Fibroblast of skin of scalp (primary cell): Measurements from ENCODE around the gene NOL3.

ENCODE experiments used
- DNase-seq: peaks from one replicate; pipeline ENCODE4 v3.0.0-alpha.2; 2013

Gene NOL3

DNA sequence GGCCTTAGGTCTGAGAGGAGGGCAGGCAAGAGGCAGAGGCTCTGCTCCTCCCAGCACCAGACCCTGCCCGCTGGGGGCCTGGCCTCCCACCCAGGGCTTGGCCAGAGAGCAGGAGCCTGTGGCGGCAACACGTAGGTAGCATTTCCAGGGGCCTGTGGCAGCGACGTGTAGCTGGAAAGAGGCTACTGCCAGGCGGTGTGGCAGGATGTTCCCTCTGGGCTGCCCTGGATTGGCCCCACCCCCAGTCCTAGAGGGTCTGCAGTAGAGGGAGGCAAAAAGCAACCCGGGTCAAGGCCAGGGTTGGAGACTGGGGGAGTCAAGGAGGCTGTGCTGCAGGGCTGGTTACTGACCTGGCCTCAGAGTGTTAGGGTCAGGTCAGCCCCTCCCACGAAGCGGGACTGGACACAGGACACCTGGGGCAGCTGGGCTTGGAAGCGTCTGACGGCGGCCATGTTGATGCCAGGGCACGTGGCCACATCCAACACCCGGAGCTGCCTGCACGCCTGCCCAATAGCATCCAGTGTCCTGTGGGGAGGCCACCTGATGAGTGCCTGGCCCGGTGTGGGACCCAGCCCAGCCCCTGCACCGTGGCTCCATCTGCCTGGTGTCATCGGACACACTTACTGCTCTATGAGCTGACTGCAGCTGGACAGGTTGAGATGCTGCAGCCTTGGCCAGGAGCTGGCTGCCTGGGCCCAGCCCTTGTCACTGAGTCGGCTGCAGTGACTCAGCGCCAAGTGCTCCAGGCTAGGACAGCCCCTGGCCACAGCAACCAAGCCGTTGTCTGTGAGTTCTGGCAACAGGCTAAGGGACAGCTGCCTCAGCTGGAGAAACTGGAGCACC, 37.1 kb downstream of the NOL3 start:
- peak; percentile 34 for DNase-seq

GRCh38 chr16:67208154-67208896, 38.0 kb downstream of the NOL3 start:
- no peak for DNase-seq

GRCh38 chr16:67209565-67209964, 39.2 kb downstream of the NOL3 start:
- no peak for DNase-seq

GRCh38 chr16:67210069-67210937, 40.0 kb downstream of the NOL3 start:
- no peak for DNase-seq

DNA sequence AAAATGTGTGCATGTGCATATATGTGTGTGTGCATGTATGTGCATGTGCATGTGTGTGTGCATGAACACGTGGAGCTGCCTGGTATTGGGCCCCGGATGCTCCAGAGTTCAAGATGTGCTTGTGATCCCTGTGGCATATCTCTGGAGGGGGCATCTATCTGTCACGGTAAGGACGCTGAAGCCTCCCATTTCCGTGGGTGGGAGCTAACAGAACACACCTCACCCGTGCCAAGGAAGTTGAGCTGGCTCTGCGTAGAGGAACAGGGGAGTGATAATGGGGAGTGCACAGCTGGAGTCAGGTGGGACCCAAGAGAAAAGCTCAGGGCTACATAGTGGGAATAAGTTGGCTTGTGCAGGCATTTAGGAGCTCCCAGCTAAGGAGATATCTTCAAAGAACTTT, 41.3 kb downstream of the NOL3 start:
- no peak for DNase-seq

GRCh38 chr16:67212766-67213165, 42.4 kb downstream of the NOL3 start:
- no peak for DNase-seq

DNA sequence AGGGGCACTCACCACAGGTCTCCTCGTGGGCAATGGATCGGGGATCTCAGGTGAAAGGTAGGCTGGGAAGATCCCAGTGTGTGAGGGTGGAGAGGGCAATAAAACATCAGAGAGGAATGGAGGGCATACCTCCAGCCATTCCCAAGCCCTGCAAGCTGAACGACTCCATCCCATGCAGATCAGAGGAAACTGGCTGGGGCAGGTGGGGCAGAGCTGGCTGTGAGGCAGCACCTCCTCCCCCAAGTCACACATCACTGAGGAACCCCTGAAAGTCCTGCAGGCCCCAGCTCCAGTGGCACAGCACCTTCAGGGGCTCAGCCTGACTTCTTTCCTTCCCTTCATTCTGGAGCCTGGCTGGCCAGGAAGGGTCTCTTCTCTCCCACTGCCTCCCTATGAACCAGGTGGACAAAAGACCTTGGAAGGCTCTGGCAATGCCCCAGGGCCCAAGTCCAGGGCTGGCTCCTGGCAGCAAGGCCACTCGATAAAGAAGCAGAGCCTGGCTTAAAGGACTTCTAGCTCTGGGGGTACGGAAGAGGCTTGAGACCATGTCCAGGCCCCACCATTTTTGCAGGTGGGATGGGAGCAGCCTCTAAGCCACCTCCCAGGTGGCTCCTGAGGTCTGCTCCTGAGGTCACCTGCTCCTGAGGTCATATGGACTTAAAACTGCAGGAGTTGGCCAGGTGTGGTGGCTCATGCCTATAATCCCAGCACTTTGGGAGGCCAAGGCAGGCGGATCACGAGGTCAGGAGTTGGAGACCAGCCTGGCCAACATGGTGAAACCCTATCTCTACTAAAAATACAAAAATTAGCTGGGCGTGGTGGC, 43.1 kb downstream of the NOL3 start:
- no peak for DNase-seq

DNA sequence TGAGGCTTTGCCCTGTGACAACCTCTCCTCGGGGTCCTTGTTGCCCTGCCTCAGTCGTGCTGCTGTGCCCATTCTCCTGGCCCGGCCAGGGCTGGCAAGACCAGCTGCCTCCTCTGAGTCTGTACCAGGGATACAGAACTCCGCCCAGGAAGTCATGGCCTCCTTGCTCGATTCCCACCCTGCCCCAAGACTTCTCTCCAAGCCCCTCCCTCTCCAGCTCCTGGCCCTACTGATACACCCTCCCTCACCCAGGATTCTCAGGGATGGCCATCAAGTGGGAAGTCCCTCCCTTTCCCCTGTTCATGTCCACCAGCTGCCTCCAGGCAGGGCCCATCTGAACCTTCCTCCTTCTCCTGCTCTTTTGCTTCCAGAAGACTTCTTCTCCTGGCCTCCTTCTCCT, 45.4 kb downstream of the NOL3 start:
- DNase-seq = no peak

DNA sequence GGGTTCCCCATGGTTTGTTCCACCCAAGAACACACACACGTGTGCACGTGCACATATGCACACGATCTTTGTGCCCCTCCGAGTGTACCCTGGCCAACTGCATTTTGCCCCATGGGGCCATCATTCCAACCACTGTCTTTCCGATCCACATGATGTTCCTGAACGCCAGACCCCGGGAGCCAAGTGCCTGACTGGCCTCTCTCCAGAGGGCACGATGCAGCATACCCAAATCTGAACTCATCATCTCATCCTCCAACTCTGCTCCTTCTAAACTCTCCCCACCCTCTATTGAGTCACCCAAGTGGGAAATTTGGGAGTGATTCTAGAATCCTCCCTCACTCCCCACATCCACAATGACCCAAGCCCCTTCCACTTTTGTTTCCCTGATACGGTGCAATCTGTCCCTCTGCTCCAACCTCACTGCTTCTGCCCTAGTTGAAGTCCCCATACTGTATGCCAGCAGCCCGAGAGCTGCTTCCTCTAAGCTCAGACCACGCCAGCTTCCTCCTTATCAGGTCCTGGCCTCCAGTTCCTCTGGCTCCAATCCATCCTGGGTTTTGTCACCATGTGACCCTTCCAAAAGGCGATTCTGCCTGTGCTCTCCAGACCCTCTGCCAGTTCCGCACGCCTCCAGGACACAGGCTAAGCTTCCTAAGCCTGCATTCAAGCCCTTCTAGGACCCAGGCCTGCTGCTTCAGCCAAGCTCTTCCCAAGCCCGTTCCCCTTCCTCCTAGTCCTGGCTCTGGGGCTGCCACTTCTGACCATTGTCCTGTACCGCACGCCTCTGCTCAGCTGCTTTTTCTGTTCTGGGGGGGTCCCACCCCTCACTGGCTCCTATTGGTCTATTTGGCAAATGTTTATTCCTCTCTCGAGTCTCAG, 46.5 kb downstream of the NOL3 start:
- DNase-seq = no peak

- DNase-seq = no peak
Observed at GRCh38 chr16:67223992-67224391, 53.7 kb downstream of the NOL3 start.
